Hippocampal formation (tissue), 2 donors: ENCODE data around the gene LPA.
"Not testable (repeated sequence)": the region's sequence is repeated elsewhere in the genome, so short reads cannot be mapped to it uniquely, and the experiment has no call there.

Experiments
- DNase-seq, 2 donors: peaks; one replicate each; lab custom pipeline; 2025; lab: John Stamatoyannopoulos, UW

Gene LPA

DNA sequence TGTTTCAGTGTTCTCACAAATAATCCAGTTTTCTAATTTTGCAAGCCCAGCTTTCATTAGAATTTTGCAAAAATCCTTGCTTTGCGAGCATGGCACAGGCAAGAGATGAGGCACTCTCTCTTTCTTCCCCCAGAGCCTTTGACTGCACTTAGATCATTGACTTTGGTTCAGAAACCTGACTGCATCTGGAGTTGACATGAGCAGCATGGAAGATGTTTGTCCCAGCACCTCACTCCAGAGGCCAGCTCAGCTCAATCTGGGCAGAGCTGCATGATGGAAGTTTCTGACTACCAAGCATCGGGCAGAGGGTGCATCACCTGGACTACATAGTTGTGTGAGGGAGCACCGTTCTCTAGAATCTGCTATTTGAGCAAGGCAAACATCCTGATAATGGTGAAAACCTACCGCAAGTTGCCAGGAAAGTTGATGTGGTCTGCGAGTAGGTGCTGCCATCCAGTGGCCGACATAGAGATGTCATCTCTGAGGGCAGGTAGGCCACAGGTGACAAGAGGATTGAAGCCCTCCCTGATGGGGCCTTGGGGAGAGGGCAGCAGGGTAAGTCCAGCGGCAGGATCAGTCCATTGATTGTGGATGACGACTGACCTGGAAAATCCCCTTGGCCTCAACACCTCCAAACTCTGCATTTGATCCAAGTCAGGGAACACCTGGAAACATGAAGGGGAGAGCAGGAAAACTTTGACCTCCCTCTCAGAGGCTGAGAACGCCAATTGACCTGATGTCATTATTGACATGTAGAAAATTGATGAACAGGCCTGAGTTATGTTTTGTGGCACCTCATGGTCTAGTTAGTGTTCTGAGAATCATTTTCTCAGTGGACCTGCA lies 3.8 kb upstream of the LPA start:
- DNase-seq = no peak

DNA sequence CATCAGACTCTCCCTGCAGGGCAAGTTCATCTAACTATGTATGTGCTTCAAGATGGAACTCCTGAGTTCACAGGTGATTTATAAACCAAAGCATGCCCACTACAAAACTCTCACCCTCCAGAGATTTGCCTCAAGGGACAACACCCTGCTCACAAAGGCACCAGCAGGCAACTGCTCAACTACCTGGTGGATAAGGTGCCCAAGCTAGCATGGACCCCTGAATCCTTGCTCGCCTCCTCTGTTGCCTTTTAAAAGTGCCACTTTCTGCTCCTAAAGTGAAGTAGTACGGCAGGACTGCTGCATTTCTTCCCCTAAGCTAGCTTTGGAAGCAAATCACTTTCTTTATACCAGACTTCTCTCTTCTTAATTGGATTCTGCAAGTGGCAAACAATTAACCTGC lies 1.2 kb downstream of the LPA start:
- DNase-seq = no peak

DNA sequence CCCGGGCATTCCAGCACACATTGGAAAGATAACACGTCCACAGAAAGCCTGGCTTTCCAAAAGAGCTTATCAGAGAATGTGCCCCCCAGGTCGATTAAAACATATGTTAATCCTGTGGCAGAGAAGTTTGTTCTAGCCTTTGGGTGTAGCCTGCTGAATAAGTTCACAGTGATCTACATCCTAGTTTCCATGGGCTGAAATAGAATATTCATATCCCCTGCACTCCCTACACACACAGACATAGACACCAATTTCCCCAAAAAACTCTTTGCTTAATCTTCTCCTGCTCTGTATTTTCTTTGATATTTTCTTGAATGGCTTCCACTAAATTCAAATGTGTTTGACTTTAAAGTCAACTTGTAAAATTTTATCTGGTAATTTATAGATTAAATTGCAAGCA lies 1.6 kb downstream of the LPA start:
- DNase-seq = no peak

DNA sequence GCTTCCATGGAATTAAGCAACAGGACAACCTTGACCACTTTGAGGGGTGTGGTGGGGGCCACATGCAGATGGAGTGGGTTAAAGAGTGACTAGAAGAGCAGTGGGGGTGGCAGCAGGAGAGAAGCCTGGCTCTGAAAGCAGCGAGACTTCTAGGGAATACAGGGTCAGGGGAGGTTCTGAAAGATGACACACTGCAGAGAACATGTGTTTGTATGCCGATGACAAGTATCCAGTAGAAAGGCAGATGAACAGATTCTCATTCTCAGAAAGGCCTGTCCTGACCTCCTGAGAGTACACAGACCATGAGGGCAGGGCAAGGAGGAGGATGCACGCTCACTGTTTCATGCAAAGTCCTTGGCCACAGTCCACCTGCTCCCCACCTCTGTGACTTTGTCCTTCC lies 2.9 kb downstream of the LPA start:
- DNase-seq = no peak

DNA sequence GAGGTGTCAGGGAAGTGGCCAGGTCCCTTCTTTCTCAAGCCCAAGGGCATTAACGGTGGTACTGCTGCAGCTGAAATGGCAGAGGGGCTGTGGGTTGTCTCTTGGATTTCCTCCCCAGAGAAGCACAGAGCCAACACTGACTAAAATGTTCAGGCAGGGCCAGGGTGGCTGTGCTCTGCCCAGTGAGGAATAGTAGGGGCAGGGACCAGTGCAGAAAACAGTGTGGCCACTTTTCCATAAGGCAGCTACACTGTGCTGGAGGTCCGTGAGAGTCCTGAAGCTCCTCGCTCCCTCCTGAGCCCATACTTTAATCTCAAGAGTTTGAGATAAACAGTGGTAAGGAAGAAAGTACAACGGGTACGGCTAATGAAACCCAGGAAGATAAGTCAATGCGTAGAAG lies 4.5 kb downstream of the LPA start:
- no peak for DNase-seq

DNA sequence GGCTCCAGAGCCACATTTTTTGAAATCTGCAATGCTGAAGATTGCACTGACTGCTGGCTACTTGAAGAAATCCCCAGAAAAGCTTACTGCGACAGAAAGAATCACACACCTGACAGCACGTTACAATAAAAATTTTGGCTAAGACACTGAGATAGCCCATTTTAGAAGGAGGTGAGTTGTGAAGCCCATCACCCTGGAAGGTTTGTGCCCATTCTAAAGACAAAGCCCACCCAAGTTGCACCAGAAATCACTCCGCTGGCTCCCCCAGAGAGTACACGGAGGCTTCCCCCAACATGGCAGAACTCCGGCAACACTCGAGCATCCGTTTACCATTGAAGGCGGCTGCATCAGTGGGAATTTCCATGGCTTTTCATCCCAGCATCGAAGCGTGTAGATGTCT lies 29.4 kb downstream of the LPA start:
- DNase-seq = no peak

DNA sequence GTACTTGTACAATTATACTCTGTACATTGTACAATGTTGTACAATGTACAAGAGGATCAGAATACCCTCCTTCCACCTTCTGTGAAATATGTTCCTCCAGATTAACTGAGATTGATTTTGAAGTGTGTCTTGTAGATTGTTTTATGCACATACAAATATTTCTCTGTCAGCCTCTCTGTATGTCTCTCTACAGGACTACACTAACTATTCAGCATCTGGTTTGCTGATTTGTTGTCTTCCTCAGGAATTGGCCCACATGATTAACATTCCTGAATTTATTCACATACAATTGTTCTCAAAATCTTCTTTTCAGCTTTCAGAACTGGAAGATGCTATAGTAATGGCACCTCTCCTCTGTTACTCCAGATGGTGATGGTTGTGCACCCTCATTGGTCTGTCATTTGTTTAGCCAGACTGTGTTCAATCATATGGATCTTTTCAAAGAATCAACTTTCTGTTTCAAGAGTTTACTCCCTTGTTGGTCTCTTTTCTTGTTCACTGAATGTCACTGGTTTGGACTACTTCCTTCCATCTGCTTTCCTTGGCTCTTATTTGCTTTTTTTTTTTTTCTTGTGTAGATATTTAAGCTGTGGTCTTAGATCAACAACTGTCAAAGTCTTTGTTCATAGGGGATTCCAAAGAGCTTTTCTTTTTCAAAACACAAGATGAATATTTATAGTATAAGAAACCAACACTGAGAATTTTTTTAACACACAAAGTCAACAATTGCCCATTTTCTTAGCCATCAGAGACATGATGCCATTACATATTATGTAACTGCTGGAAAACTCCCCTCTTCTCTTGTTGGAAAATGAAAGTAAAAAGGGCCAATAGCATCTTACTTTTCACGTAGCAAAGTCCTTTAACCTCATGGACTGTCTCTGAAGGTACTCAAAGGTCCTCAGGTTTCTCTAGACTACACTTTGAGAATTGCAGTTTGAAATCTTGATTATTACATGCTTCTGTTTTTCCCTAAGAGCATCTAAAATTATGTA lies 67.9 kb downstream of the LPA start:
- DNase-seq = no peak

DNA sequence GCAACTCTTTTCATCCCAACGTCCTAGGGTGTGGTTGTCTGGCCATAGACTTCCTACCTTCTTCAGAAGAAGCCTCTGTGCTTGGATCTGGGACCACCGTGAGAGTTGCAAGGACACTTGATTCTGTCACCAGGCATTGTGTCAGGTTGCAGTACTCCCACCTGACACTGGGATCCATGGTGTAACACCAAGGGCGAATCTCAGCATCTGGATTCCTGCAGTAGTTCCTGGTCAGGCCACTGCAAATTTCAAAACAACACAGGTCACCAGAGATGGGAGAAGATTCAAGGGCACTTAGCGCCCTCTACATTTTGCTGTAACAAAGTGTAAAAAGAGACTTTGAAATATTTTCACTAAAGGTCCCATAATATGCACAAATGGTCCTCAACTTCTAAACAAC lies 68.8 kb downstream of the LPA start:
- DNase-seq = not testable (repeated sequence)

DNA sequence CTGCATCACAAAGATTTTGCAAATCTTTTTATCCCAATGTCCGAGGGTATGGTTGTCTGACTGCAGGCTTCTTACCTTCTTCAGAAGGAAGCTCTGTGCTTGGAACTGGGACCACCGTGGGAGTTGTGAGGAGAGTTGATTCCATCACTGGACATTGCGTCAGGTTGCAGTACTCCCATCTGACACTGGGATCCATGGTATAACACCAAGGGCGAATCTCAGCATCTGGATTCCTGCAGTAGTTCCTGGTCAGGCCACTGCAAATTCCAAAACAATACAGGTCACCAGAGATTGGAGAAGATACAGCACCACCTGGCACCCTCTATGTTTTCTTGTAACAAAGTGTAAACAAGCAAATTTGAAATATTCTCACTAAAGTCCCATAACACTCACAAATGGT lies 77.7 kb downstream of the LPA start:
- no peak for DNase-seq

DNA sequence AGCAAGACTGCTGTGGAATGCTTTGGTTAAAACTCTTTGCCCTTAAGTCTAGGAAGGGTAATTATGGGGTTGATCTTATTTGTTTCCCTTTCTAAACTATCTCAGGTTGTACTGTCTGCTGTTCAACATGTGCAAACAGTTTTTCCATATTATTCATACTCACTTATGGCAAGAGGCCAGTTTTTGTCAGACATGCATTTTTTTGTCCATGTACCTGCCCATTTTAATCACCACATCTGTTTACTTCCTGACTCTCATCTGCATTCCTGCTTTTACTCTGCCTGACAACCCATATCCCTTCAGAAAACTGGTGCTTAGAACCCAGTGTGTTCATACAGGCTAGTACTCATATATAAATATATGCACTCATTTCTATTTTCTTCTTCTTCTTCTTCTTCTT lies 80.3 kb downstream of the LPA start:
- DNase-seq = no peak

DNA sequence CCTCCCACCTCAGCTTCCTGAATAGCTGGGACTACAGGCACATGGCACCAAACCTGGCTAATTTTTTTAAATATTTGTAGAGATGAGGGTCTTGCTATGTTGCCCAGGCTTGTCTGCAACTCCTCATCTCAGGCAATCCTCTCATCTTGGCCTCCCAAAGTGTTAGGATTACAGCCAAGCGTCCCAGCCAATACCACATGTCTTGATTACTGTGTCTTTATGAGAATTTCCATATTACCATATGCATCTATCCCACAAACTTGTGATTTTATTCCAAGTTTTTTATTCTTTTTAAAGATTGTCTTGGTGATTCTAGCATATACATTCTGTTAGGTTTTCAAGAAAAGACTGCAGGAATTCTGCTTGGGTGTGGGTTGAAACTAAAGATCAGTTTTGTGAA lies 82.7 kb downstream of the LPA start:
- DNase-seq = no peak

DNA sequence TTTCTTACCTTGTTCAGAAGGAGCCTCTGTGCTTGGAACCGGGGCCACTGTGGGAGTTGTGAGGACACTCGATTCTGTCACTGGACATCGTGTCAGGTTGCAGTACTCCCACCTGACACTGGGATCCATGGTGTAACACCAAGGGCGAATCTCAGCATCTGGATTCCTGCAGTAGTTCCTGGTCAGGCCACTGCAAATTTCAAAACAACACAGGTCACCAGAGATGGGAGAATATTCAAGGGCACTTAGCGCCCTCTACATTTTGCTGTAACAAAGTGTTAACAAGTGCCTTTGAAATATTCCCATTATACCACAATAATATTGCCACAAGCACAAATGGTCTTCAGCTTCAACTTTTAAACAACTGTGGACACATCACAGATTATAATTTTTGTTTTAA lies 85.6 kb downstream of the LPA start:
- DNase-seq = not testable (repeated sequence)

DNA sequence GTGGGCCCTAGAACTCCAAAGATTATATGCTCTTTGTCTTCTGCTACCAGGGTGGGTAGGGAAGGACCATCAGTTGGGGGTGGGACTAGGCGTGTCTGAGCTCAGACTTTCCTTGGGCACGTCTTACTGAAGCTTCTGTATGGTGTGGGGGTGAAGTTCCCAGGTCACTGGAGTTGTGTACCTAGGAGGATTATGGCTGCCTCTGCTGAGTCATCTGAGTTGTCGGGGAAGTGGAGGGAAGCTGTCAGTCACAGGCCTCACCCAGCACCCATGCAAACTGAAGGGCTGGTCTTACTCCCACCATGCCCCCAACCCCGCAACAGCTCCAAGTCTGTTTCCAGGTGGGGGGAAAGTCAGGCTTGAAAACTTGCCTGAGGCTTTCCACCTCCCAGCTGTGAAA lies 90.1 kb downstream of the LPA start:
- DNase-seq = no peak

DNA sequence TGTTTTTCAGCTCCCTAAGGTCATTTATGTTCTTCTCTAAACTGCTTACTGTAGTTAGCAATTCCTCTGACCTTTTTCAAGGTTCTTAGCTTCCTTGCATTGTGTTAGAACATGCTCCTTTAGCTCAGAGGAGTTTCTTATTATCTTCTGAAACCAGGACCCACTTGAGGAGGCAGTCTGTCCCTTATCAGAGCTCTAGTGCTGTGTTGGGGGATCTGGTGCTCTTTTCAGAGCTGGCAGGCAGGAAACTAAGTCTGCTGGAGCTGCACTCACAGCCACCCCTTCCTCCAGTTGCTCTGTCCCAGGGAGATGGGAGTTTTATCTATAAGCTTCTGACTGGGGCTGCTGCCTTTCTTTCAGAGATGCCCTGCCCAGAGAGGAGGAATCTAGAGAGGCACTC lies 92.9 kb downstream of the LPA start:
- DNase-seq = not testable (repeated sequence)

DNA sequence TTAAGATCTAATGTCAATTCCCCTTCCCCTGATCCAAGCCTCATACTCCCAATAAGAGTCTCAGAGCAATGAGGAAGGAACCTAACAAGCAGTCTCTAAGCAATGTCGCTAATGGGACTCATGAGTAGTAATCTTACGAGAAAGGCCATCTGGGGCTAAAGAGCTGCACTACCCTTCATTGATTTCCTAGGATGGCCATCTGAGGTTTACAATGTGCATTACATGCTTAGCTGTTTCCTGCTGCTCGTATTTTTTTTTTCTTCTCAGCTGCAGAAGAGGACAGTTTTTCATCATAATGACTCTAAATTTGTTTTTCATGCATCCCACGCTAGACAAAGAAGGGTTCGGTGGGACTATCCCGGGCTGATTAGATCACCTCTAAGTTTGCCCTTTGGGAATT lies 119.3 kb downstream of the LPA start:
- DNase-seq = no peak

DNA sequence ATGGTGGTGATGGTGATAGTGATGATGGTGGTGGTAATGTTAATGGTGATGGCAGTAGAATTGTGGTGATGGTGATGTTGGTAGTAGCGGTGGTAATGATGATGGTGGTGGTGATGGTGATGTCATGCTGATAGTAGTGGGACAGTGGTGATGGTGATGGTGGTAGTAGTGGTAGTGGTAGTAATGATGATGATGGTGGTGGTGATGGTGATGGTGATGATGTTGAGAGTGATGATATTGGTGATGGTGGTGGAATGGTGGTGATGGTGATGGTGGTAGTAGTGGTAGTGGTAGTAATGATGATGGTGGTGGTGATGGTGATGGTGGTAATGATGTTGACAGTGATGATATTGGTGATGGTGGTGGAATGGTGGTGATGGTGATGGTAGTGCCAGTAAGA lies 128.8 kb downstream of the LPA start:
- no peak for DNase-seq

DNA sequence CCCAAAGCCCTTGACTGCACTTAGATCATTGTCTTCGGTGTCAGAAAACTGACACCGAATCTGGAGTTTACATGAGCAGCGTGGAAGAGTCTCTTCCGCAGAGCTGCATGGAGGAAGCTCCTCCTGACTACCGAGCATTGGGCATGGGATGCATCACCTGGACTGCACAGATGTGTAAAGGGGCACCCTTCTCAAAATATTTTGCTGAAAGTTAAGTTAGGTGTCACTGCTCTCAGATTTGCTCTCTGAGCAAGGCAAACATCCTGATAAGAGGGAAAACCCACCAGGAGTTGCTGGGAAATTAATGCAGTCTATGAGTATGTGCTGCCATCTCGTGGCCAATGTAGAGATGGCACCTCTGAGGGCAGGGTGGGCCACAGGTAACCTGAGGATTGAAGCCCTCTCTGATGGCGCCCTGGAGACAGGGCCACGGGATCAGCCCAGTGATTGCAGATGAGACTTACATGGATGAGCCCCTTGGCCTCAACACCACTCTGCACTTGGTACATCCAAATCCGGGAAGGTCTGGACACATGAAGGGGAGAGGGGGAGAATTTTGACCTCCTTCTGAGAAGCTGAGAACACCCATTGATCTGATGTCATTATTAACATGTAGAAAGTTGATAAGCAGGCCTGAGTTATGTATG lies 129.9 kb downstream of the LPA start:
- DNase-seq = peak; percentile 35 to 39

DNA sequence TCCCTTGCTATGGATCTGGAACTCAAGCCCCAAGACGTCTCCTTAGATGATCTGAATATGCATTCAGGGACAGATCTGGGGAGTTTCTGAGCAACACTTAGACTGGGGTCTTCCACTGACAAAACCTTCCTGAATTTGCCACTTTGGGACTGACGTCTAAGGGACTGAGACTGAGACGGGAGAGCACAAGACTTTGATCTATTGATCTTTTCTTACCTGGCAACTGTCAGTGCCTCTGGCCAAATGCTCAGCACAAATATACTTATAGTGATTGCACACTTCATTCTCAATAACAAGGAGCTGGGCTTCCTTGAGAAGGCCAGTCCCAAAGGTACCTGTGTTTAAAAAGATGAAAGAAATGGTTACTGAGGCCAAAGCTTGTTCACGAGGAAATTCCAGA lies 131.8 kb downstream of the LPA start:
- DNase-seq = no peak

DNA sequence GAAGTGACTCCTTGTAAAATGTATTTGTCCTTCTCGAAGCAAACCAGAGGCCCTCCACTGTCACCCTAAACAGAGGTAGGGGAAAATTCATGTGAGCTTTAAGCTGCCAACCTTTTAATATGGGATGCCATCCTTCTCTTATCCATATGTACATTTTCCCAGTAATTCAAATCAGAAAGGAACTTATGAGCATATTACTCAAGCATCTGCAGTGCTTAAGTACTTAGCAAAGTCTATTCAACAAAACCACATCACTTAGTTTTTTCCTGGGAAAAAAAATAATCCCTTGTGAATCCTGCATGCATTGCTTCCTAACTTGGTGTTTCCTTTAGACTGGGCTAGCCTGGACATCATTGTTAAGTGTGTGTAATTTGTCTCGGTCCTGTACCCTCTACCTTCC lies 132.2 kb downstream of the LPA start:
- DNase-seq = no peak

DNA sequence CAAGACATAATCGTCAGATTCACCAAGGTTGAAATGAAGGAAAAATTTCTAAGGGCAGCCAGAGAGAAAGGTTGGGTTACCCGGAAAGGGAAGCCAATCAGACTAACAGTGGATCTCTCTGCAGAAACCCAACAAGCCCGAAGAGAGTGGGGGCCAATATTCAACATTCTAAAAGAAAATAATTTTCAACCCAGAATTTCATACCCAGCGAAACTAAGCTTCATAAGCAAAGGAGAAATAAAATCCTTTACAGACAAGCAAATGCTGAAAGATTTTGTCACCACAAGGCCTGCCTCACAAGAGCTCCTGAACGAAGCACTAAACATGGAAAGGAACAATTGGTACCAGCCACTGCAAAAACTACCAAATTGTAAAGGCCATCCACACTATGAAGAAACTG lies 134.6 kb downstream of the LPA start:
- not testable (repeated sequence) for DNase-seq

DNA sequence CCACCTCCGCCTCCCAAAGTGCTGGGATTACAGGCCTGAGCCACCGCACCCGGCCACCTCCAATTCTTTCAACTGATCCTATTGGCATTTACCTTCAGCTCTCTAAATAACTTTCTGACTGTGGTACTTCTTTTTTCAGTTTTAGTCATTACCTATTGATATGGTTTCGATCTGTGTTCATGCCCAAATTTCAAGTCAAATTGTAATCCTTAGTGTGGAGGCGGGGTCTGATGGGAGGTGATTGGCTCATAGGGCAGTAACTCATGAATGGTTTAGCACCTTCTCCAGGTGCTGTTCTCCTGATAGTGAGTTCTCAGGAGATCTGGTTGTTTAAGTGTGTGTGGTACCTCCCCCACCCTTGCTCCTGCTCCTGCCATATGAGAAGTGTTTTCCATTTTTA lies 140.9 kb downstream of the LPA start:
- no peak for DNase-seq
